Activated naive CD4-positive, alpha-beta T cell treated with anti-CD3 and anti-CD28 coated beads, Interleukin-2, amount 50 U/mL, for 16 hours (primary cell): ENCODE data around the gene OR10G3.
"Not testable (repeated sequence)": the region's sequence is repeated elsewhere in the genome, so short reads cannot be mapped to it uniquely, and the experiment has no call there.

Experiments
- DNase-seq: peaks from one replicate; pipeline ENCODE4 v3.0.0-alpha.2; 2020

The OR10G3 gene

GRCh38 chr14:21579976-21580375, at the start of gene OR10G3:
Gene OR10G3, minus strand, starts transcription at chr14:21580076. Its CDS starts 9,332 bp downstream, at chr14:21570744.
- no peak for DNase-seq

GRCh38 chr14:21626491-21627230, 46.8 kb upstream of the OR10G3 start:
- no peak for DNase-seq

GRCh38 chr14:21617614-21618013, 37.7 kb upstream of the OR10G3 start:
- DNase-seq: no peak

- DNase-seq: no peak
Measured at GRCh38 chr14:21614240-21614639, 34.4 kb upstream of the OR10G3 start.

- no peak for DNase-seq
Measured at GRCh38 chr14:21612324-21612723, 32.4 kb upstream of the OR10G3 start.

- not testable (repeated sequence) for DNase-seq
Measured at GRCh38 chr14:21602181-21602580, 22.3 kb upstream of the OR10G3 start.

- DNase-seq: no peak
Measured at GRCh38 chr14:21589317-21589716, 9.4 kb upstream of the OR10G3 start.

GRCh38 chr14:21575661-21576060, 4.2 kb downstream of the OR10G3 start:
- no peak for DNase-seq

- no peak for DNase-seq
Measured at GRCh38 chr14:21572604-21573003, 7.3 kb downstream of the OR10G3 start.

GRCh38 chr14:21558703-21559170, 21.1 kb downstream of the OR10G3 start:
- DNase-seq: no peak

- DNase-seq: peak; percentile 70
Measured at GRCh38 chr14:21557084-21557901, 22.6 kb downstream of the OR10G3 start.

- no peak for DNase-seq
Measured at GRCh38 chr14:21556378-21557083, 23.3 kb downstream of the OR10G3 start.

- DNase-seq: no peak
Measured at GRCh38 chr14:21553266-21553665, 26.6 kb downstream of the OR10G3 start.

GRCh38 chr14:21544588-21544987, 35.3 kb downstream of the OR10G3 start:
- not testable (repeated sequence) for DNase-seq

GRCh38 chr14:21543963-21544362, 35.9 kb downstream of the OR10G3 start:
- DNase-seq: no peak

GRCh38 chr14:21543521-21543960, 36.3 kb downstream of the OR10G3 start:
- no peak for DNase-seq

- DNase-seq: no peak
Measured at GRCh38 chr14:21541413-21542074, 38.3 kb downstream of the OR10G3 start.

GRCh38 chr14:21539189-21539940, 40.5 kb downstream of the OR10G3 start:
- no peak for DNase-seq

- DNase-seq: no peak
Measured at GRCh38 chr14:21537090-21537424, 42.8 kb downstream of the OR10G3 start.

GRCh38 chr14:21536418-21537089, 43.3 kb downstream of the OR10G3 start:
- DNase-seq: no peak
